BJ (cell line): ENCODE results near the gene BEAN1. TPM values are rescaled to one million over a fixed set of nuclear protein-coding genes. Genes with fewer than 3 reads are reported as not detected.

ENCODE experiments used
- CTCF ChIA-PET: fragments of 350-600 bp; formaldehyde crosslinking; extraction: SDS; loops from one replicate; lab custom pipeline; 2021; ENCODE audit warnings: antibody characterized with exemption, inconsistent platforms; lab: Yijun Ruan, JAX
- POLR2A ChIA-PET: fragments of 300-600 bp; sonication (Branson Sonifier 250); formaldehyde crosslinking; extraction: SDS; loops from one replicate; lab custom pipeline; 2021; ENCODE audit warnings: antibody characterized with exemption; lab: Charles Lee
- DNase-seq: peaks from one replicate; pipeline ENCODE4 v3.0.0-alpha.2; 2011; ENCODE audit warnings: low read depth
- H3K27me3 ChIP-seq: 2 replicates; pipeline ENCODE4 v1.6.0; 2011; ENCODE audit warnings: low read length; ENCODE audit not compliant: control insufficient read depth, insufficient read depth
- H3K36me3 ChIP-seq: 2 replicates; pipeline ENCODE4 v1.5.1; 2011; ENCODE audit warnings: low read length; ENCODE audit not compliant: control insufficient read depth, insufficient read depth
- H3K4me3 ChIP-seq: 2 replicates; pipeline ENCODE4 v1.5.1; 2011; ENCODE audit warnings: low read depth, mild to moderate bottlenecking, control low read depth, low read length
- CTCF ChIP-seq: IDR thresholded peaks from 2 replicates; pipeline ENCODE4 v1.5.1; 2011; ENCODE audit warnings: low read depth, mild to moderate bottlenecking, control low read depth, inconsistent platforms, low read length, moderate library complexity; ENCODE audit not compliant: insufficient read depth
- polyA plus RNA-seq: library from polyadenylated mRNA; depleted of rRNA; stranded (reverse); fragments of >200 nt; gene quantifications from 2 replicates; pipeline ENCODE4 v1.2.3, GENCODE V29; 2011

Gene BEAN1
- polyA plus RNA-seq, 1 experiment = not detected

GRCh38 chr16:66380421-66380820, 46.7 kb upstream of the BEAN1 start:
- ChIA-PET POLR2A (no interaction called here), CTCF (interaction anchor here (1.2 kb wide), 1 partner anchor 26 kb away, joined by 3 read pairs; no protein-coding TSS in a partner anchor)
- Histone ChIP-seq H3K36me3 (no peaks in the 10 kb centered on the region), H3K4me3 (no peak overlapping the region), H3K27me3 (no peaks in the 10 kb centered on the region; the same call in 1 of the 2 replicates)
- DNase-seq = no peak
- TF ChIP-seq CTCF = no peak

- ChIA-PET CTCF (interaction anchor here (1.2 to 1.5 kb wide), 3 partner anchors 25 to 37 kb away, joined by 3 to 6 read pairs (median 5); no protein-coding TSS in a partner anchor), POLR2A (no interaction called here)
- no peak for TF ChIP-seq CTCF
- no peak for DNase-seq
- no peaks in the 10 kb centered on the region for H3K36me3 ChIP-seq
- H3K4me3 ChIP-seq = no peak overlapping the region
- H3K27me3 ChIP-seq = no peaks in the 10 kb centered on the region; the same call in 1 of the 2 replicates
These were observed 45.4 kb upstream of the BEAN1 start for GRCh38 chr16:66381585-66382170.

GRCh38 chr16:66382171-66382965, 44.7 kb upstream of the BEAN1 start:
- H3K36me3 ChIP-seq = no peaks in the 10 kb centered on the region
- no peaks in the 10 kb centered on the region; the same call in none of the 2 replicates for H3K27me3 ChIP-seq
- no peak for TF ChIP-seq CTCF
- POLR2A ChIA-PET = no interaction called here
- CTCF ChIA-PET = interaction anchor here (1.4 to 1.5 kb wide), 2 partner anchors 26 to 37 kb away, joined by 5 to 6 read pairs; no protein-coding TSS in a partner anchor
- DNase-seq = peak; percentile 37
- H3K4me3 ChIP-seq = no peak overlapping the region

GRCh38 chr16:66382966-66383299, 44.2 kb upstream of the BEAN1 start:
- peak; percentile 31 for DNase-seq
- Histone ChIP-seq H3K27me3 (no peaks in the 10 kb centered on the region; the same call in 1 of the 2 replicates), H3K36me3 (no peaks in the 10 kb centered on the region), H3K4me3 (no peak overlapping the region)
- POLR2A ChIA-PET = no interaction called here
- TF ChIP-seq CTCF = no peak
- CTCF ChIA-PET = no interaction called here

- Histone ChIP-seq H3K36me3 (no peaks in the 10 kb centered on the region), H3K4me3 (no peak overlapping the region), H3K27me3 (no peaks in the 10 kb centered on the region; the same call in 1 of the 2 replicates)
- no peak for TF ChIP-seq CTCF
- no peak for DNase-seq
- ChIA-PET CTCF (no interaction called here), POLR2A (interaction anchor here (0.6 kb wide), 1 partner anchor 281 kb away, joined by 3 read pairs; no protein-coding TSS in a partner anchor)
These were observed 43.5 kb upstream of the BEAN1 start for GRCh38 chr16:66383551-66383950.
